CD4-positive, alpha-beta T cell (primary cell): ENCODE results near the gene RIIAD1. TPM values are rescaled to one million over a fixed set of nuclear protein-coding genes. Genes with fewer than 3 reads are reported as not detected.
"Not testable (repeated sequence)": the region's sequence is repeated elsewhere in the genome, so short reads cannot be mapped to it uniquely, and the experiment has no call there.

Source experiments
- ATAC-seq: fragments of 200-7000 bp; cut with Tn5 transposase; one replicate; pipeline ENCODE4 v1.10.0; 2022; ENCODE audit warnings: mild to moderate bottlenecking; ENCODE audit not compliant: poor library complexity
- CTCF ChIA-PET: fragments of 350-600 bp; sonication (Branson Sonifier 250); formaldehyde crosslinking; loops from one replicate; lab custom pipeline; 2021; ENCODE audit warnings: antibody characterized with exemption, inconsistent platforms; lab: Charles Lee
- POLR2A ChIA-PET: fragments of 350-600 bp; sonication (Branson Sonifier 250); formaldehyde crosslinking; loops from one replicate; lab custom pipeline; 2021; ENCODE audit warnings: antibody characterized with exemption, inconsistent platforms; lab: Charles Lee
- DNase-seq, 14 experiments: peaks; one replicate each; pipeline ENCODE4 v3.0.0-alpha.2; 2013 to 2020; ENCODE audit warnings: mixed read lengths in 2 of 14
- H3K27ac ChIP-seq, 2 donors: one replicate each; pipeline versions ENCODE4 v1.5.1 to v1.7.0; 2013; ENCODE audit warnings: low read length in 2 of 2, low read depth in 1 of 2, mild to moderate bottlenecking in 1 of 2
- H3K27me3 ChIP-seq, 2 experiments: 1 replicate in 1 of 2; 2 replicates in 1 of 2; pipeline versions ENCODE4 v1.6.1 to v1.7.0; 2013; ENCODE audit warnings: low read length in 2 of 2, control low read depth in 1 of 2, mild to moderate bottlenecking in 1 of 2, moderate library complexity in 1 of 2; ENCODE audit not compliant: insufficient read depth in 2 of 2, control insufficient read depth in 1 of 2
- H3K36me3 ChIP-seq: one replicate; pipeline ENCODE4 v1.6.1; 2013; ENCODE audit warnings: low read length, control low read depth; ENCODE audit not compliant: insufficient read depth
- H3K4me1 ChIP-seq: one replicate; pipeline ENCODE4 v1.6.1; 2013; ENCODE audit warnings: low read length, control low read depth; ENCODE audit not compliant: insufficient read depth
- H3K4me3 ChIP-seq: one replicate; pipeline ENCODE4 v1.5.1; 2013; ENCODE audit warnings: mild to moderate bottlenecking, low read length, moderate library complexity
- H3K9me3 ChIP-seq, 2 experiments: 1 replicate in 1 of 2; 2 replicates in 1 of 2; pipeline versions ENCODE4 v1.6.1 to v1.7.0; 2013; ENCODE audit warnings: low read length in 2 of 2, mild to moderate bottlenecking in 2 of 2, control low read depth in 1 of 2, moderate library complexity in 1 of 2; ENCODE audit not compliant: control insufficient read depth in 1 of 2, insufficient read depth in 1 of 2
- H3K27ac Mint-ChIP-seq: one replicate; pipeline ENCODE4 v1.8.0; 2020; ENCODE audit warnings: mixed read lengths
- H3K27me3 Mint-ChIP-seq: one replicate; pipeline ENCODE4 v1.8.0; 2021; ENCODE audit warnings: mixed read lengths
- H3K36me3 Mint-ChIP-seq: one replicate; pipeline ENCODE4 v1.8.0; 2021; ENCODE audit warnings: low read depth, mixed read lengths
- H3K4me1 Mint-ChIP-seq: one replicate; pipeline ENCODE4 v1.8.0; 2021; ENCODE audit warnings: low read depth, mixed read lengths
- H3K4me3 Mint-ChIP-seq: one replicate; pipeline ENCODE4 v1.8.0; 2020; ENCODE audit warnings: mild to moderate bottlenecking, mixed read lengths
- H3K9me3 Mint-ChIP-seq: one replicate; pipeline ENCODE4 v1.8.0; 2020; ENCODE audit warnings: mixed read lengths
- CTCF ChIP-seq: fragments of 200-600 bp; IDR thresholded peaks from one replicate; pipeline ENCODE4 v1.8.0; 2022; ENCODE audit warnings: antibody characterized with exemption, mild to moderate bottlenecking
- intact Hi-C, 2 experiments: fragments of 100-400 bp; cut with DNase I in 1 of 2; cut with micrococcal nuclease in 1 of 2; formaldehyde crosslinking; loops; one replicate each; pipeline versions ENCODE4 v1.15.1 to v1.9.0; 2023 to 2025; cut with DNase I, micrococcal nuclease
- total RNA-seq, 174 experiments: library from RNA in 2 of 174; stranded (reverse) in 2 of 174; gene quantifications; one replicate each; pipeline ENCODE4 v1.2.3 and lab custom pipeline; 2021 to 2026

The RIIAD1 gene
- total RNA-seq, 2 experiments from 2014 or later: not detected

GRCh38 chr1:151762941-151763921, 41.9 kb downstream of the RIIAD1 start, which contains the start of gene MRPL9:
Gene MRPL9 (minus strand): TSS chr1:151763496. CDS start chr1:151763479, 17 bp downstream.
- POLR2A ChIA-PET: interaction anchor here (0.6 to 3.8 kb wide), 18 partner anchors 10 to 573 kb away, joined by 3 to 44 read pairs (median 4); partner anchors contain the start of genes CGN, PI4KB, RIIAD1 and TDRKH
- peak; percentile 99 for ATAC-seq
- Mint-ChIP-seq H3K27me3 (no peaks in the 10 kb centered on the region), H3K36me3 (peaks cover 56% of the 10 kb centered on the region), H3K9me3 (no peaks in the 10 kb centered on the region), H3K4me3 (peak within 1 kb of the TSS; percentile 94), H3K27ac (peak within 1 kb of the TSS; percentile 98), H3K4me1 (peaks cover 29% of the 10 kb centered on the region)
- CTCF ChIA-PET: interaction anchor here (1.1 to 1.8 kb wide), 3 partner anchors 27 to 169 kb away, joined by 4 to 7 read pairs (median 6); partner anchors contain the start of gene TDRKH
- peaks cover 36% of the 10 kb centered on the region for H3K36me3 ChIP-seq
- H3K9me3 ChIP-seq: no peaks in the 10 kb centered on the region
- intact Hi-C loops: loop anchor here (1.0 to 10.0 kb wide), 3 partner anchors 27 to 232 kb away; partner anchors contain the start of genes TDRKH (in 2 of the 2) and S100A10 (in 1 of the 2)
- no peaks in the 10 kb centered on the region for H3K27me3 ChIP-seq
- TF ChIP-seq CTCF: no peak
- H3K27ac ChIP-seq: peak within 1 kb of the TSS; percentile 75 to 86
- H3K4me1 ChIP-seq: peaks cover 14% of the 10 kb centered on the region
- DNase-seq: peak; percentile 71 to 89 (median 83)
- H3K4me3 ChIP-seq: peak within 1 kb of the TSS; percentile 94

GRCh38 chr1:151763990-151764389, 42.7 kb downstream of the RIIAD1 start:
- Mint-ChIP-seq H3K27ac (peak overlapping the region; percentile 98), H3K4me1 (peaks cover 29% of the 10 kb centered on the region), H3K27me3 (no peaks in the 10 kb centered on the region), H3K9me3 (no peaks in the 10 kb centered on the region), H3K36me3 (peaks cover 49% of the 10 kb centered on the region), H3K4me3 (peak overlapping the region; percentile 94)
- ATAC-seq (peak; percentile 1), DNase-seq (no peak)
- intact Hi-C loops: loop anchor here (1.0 to 10.0 kb wide), 3 partner anchors 26 to 231 kb away; partner anchors contain the start of genes TDRKH (in 2 of the 2) and S100A10 (in 1 of the 2)
- no peak for TF ChIP-seq CTCF
- CTCF ChIA-PET: interaction anchor here (1.1 to 1.8 kb wide), 2 partner anchors 26 to 170 kb away, joined by 6 to 7 read pairs; partner anchors contain the start of gene TDRKH
- H3K4me1 ChIP-seq: peaks cover 14% of the 10 kb centered on the region
- POLR2A ChIA-PET: interaction anchor here (0.6 to 3.8 kb wide), 14 partner anchors 11 to 437 kb away, joined by 3 to 44 read pairs (median 4); partner anchors contain the start of genes CGN, PI4KB, RIIAD1 and TDRKH
- H3K9me3 ChIP-seq: no peaks in the 10 kb centered on the region
- peaks cover 30% of the 10 kb centered on the region for H3K36me3 ChIP-seq
- peak overlapping the region; percentile 75 to 86 for H3K27ac ChIP-seq
- peak overlapping the region; percentile 94 for H3K4me3 ChIP-seq
- no peaks in the 10 kb centered on the region for H3K27me3 ChIP-seq

- H3K4me3 Mint-ChIP-seq, H3K27me3 Mint-ChIP-seq, H3K27ac Mint-ChIP-seq, H3K9me3 Mint-ChIP-seq, H3K27me3 ChIP-seq, H3K36me3 ChIP-seq, H3K27ac ChIP-seq, POLR2A ChIA-PET, H3K4me1 ChIP-seq, H3K9me3 ChIP-seq, DNase-seq, CTCF ChIA-PET, ATAC-seq, H3K4me3 ChIP-seq: not testable (repeated sequence)
- peaks cover 11% of the 10 kb centered on the region for H3K36me3 Mint-ChIP-seq
- H3K4me1 Mint-ChIP-seq: peaks cover 15% of the 10 kb centered on the region
- intact Hi-C loops: loop anchor here in 1 of 2 experiments (10.0 kb wide), 1 partner anchor 226 kb away; the partner anchor contains the start of gene S100A10
Observed at GRCh38 chr1:151768351-151769066, 47.2 kb downstream of the RIIAD1 start.

- H3K4me3 Mint-ChIP-seq, H3K4me3 ChIP-seq, H3K27me3 Mint-ChIP-seq, H3K27ac Mint-ChIP-seq, H3K9me3 ChIP-seq, H3K27me3 ChIP-seq, DNase-seq, H3K9me3 Mint-ChIP-seq, H3K27ac ChIP-seq, H3K4me1 ChIP-seq, H3K4me1 Mint-ChIP-seq, POLR2A ChIA-PET, ATAC-seq, CTCF ChIA-PET: not testable (repeated sequence)
- peaks cover 12% of the 10 kb centered on the region for H3K36me3 Mint-ChIP-seq
- peaks cover 12% of the 10 kb centered on the region for H3K36me3 ChIP-seq
- intact Hi-C loops: loop anchor here in 1 of 2 experiments (10.0 kb wide), 1 partner anchor 226 kb away; the partner anchor contains the start of gene S100A10
Observed at GRCh38 chr1:151769270-151769669, 47.9 kb downstream of the RIIAD1 start.
